Measurements from ENCODE around the gene GALNT9.
"Not testable (repeated sequence)": the region's sequence is repeated elsewhere in the genome, so short reads cannot be mapped to it uniquely, and the experiment has no call there.

Gene GALNT9

DNA sequence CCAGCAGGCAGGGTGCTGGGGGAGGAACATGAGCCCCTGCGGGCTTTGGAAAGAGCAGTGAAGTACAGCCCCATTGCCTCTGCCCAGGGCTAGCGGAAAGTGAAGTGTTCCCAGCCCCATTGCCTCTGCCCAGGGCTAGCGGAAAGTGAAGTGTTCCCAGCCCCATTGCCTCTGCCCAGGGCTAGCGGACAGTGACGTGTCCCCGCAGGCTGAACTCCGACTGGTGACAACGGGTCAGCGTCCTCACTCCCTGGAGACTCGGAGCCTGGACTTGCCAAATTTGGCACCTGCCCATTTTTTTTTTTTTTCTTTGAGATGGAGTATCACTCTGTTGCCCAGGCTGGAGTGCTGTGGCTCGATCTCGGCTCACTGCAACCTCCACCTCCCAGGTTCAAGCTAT lies 134.1 kb downstream of the GALNT9 start:
- DNase-seq: not testable (repeated sequence)

DNA sequence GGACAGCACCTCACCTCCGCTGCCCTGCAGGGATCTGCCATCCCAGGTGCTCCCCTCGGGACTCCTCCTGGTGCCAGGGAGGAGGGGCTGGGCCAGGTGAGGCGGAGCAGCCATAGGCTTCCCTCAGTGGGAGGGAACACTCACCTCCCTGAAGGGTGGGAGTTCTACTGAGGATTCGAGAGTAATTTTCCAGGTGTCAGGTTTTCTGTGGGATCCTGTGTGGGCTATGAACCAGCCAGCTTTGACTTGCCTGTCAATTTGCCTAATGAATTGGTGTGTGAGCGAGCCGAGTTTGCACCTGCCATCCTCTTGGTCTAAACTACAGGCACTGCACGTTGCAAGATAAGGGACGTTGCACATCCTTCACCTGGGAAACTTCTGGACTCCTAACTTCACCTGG lies 134.8 kb downstream of the GALNT9 start:
- no peak for DNase-seq

DNA sequence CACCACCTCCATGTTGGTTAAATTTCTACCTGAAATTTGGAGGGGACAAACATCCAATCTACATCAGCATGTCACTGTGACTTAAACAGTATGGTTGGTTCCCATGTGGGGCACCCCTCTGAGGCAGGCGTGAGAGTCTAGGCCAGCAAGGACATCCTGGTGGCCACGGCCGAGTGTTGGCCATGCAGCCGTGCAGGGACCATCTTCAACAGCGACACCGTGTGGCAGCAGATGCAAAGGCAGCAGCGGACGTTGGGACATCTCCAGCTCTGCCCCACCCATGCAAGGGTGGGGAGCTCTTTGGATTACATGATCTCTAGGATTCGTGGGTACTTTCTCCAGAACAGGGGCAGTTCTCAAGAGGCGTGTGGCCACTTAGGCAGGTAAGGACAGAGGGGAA lies 135.3 kb downstream of the GALNT9 start:
- peak; percentile 1 for DNase-seq

DNA sequence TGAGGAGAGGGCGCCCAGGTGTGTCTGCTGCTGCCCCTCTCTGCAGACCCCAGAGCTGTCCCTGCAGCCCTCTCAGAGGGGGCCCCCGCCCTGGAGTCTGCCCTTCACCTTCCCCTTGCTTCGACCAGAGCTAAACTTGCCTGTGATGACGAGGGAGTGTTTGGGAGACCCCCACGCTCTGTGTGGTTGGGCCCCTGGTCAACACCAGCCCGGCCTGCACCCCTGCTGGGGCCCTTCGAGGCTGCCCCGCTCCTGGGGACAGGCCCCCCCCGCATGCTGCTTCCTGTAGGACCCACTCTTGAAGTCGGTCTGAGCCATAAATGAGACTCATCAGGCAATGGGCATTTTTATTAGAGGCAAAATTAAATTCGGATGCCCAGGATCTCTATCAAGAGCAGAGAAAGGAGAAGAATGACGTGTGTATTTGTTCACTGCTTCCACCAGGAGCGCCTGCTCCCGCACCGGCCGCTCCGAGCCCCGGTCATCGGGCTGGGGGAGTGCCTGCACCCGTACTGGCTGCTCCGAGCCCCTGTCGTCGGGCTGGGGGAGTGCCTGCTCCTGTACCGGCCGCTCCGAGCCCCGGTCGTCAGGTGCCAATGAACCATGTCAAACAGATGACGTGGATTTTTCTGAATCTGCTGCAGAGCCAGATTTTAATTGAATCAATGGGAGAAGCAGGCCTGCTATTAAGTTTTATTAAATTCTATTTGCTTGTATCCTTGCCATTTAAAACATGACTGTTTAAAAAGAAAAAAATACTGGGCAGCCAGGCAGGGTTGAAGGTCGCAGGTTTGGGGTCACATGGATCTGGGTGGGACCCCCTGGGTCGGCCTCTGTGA lies 137.5 kb downstream of the GALNT9 start:
- DNase-seq: no peak

DNA sequence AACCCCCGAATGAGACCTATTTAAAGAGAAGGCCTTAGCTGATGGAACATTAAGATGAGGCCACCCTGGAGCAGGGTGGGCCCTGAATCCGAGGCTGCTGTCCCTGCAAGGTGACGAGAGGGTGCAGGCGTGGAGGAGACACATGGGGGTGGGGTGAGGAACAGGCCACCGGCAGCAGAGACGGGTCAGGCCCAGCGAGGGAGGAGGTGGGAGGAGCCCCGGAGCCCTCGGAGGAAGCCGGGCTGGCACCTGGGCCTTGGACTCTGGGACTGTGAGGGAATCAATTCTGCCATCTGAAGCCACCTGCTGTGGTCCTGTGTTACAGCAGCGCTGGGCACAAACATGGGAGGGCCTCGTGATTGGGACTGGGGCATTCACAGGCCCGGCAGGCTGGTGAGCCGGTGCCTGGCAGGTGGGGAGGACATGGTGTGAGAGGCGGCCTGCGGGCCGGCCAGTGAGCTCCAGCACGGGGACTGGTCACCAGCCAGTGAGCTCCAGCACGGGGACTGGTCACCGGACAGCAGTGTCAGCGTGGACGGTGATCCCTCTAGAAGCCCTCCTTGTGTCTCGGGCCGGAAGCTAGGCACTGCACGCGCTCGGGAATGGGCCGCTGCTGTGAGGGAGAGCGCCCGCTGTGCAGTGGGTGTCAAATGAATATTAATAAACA lies 138.4 kb downstream of the GALNT9 start:
- no peak for DNase-seq

DNA sequence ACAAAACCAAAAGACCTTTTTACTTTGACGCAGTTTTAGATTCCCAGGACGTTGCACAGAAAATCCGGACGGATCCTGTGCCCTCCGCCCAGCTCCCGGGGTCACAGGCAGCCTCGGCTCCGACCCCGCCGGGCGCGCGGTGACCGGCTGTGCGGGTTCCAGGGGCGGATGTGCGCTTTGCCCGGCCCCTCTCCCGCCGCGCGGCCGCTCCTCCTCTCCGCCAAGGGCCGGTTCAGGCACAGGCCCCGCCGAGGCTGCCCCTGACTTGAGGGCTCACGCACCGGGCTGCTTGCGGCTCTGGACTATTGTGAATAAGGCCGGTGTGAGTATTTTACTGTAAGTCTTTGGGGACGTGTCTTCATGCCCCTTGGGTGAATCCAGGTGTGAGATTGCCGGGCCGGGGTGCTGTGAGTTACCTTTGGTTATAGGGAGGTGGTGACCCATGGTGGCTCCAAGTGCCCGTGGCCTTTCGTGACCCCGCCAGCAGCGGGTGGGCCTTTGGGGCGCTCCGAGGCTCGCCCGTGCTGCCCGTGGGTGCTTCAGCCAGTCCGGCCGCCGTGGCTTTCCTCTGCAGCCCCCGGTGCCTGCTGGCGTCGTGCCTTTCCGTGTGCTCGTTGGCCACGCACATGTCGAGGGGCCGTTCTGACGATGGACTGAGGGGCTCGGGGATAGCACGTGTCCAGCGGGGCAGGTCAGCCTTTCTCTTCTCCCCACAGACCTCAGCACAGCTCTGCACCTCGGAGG lies 139.2 kb downstream of the GALNT9 start:
- DNase-seq: no peak

DNA sequence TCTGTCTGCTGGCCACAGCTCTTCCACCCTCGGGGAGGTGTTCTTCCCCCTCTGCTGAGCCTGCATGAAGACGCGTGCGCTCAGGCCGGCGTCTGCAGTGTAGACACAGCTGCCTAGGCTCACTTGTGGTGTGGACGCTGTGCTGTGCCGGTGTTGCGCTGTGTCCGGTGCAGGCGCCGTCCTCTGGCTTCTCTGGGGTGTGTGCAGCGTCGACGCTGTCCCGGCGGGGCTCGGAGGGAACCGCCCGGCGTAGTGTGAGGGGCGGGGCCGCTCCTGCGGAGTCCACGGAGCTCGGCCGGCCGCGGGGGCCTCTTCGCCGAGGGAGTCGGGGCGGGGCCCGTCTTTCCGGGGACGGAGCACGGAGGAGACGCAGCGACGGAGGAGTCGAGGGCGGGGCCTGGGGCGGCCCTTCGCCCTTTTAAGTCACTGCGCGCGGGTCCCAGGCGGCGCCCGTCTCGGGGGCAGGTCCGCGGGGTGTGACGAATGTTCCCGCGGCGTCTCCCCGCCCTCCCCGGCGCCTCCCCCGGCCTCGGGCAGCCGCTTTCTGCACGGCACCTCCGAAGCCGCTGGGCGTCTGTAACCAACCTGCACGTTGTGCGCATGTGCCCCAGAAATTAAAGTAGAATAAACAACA lies 139.9 kb downstream of the GALNT9 start:
- DNase-seq: peak; percentile 81

DNA sequence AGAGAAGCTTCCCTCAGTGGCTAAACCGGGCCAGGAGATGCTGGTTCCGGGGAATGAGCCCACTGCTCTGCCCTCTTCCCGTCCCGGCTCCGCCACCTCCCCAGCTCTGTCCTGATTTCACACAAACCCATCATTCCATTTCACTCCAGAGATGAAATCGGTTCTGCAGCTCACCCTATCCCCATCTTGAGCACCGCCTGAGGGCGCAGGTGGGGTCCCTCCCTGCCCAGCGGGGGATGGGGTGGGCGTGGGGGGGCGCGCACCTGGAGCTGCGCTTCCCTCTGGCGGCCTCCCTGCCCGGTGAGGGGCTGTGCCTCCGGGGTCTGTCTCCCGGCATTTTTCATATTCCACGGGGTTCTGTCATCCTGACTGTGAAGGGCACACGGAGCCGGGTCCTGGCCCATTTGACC lies 140.5 kb downstream of the GALNT9 start:
- DNase-seq: no peak

DNA sequence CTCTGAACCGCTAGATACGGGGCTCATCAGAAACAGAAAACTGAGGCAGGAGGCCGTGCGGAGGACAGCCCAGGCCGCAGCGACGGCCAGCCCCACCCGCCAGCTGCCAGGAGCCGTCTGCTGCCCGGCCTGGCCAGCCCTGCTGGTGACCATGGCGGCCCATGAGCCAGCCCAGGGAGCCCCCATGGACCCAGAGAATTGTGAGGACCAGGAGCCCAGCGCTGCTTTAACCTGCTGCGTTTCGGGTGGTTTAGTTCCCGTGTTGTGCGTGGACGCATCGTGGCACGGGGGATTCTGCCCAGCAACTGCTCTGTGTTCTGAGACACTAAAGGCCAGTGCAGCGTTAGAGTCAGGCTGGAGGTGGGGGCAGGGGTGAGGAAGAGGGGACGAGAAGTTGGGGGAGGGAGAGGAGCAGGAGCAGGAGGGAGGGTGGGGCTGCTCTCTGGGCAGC lies 140.9 kb downstream of the GALNT9 start:
- no peak for DNase-seq

DNA sequence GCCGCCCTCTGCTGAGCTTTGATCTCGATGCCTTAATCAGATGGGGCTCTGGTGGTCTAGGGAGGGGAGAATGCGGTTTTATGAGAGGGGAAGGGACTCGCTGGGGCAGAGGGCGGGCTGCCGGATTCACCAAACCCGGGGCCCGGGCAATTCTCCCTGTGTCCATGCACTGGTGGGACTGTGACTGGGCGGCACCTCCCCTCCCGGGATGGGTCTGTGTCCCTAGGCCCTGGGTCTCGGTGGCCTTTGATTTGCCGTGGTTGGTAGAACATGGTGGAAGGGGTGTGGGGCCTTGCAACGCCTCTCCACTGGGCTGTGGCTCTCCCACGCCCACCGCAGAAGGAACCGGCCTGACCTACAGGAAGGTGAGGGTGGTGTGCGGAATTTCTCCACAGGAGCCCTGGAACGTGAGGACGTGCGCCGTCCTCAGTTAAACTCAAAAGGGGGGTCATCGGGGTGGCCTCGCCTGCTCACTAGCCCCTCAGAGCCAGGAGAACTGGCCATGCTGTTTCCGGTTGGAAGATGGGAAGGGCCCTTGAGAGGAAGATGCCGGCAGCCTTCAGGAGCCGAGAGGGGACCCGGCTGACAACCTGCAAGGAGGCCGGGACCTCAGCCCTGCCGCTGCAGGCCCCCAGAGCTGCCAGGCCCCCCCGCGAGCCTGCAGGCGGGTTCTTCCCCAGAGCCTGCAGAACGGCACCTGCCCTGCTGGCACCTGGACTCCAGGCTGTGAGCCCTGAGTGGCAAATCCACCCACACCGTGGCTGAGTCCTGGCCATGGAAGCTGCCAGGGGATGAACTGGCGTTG lies 141.5 kb downstream of the GALNT9 start:
- no peak for DNase-seq

DNA sequence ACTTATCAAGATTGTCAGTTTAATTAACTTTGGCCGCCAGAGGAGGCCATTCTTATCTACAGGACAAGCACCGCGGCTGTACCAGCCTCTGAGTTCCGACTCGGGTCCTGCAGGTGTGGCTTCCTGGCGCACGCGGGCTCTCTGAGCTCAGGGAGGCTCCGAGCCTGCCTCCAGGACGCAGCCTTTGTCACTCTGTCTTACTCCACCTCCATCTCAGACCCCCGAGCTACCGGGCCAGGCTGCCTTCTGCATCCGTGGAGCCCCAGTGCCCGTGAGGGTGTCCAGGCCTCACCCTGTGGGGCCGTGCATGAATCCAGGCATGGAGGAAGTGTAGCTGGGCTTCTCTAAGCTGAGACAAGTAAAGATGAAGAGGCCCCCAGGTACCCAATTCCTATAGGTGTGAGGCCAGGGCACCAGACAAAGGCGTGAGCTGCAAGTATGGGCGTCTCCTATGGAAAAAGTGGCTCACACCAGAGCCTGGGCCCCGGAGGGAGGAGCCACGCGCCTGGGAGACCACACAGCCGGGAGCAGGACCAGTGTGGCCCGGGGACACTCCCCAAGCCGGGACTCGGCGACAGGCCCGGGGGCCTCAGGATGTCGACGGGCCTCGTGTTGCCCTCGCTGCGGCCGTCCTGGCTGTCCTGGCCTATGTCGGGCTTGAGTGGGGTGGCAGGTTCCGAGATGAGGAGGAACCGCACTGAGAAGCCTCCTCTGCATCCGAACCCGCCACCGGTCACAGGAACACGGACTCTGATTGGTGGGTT lies 142.3 kb downstream of the GALNT9 start:
- peak; percentile 5 for DNase-seq

DNA sequence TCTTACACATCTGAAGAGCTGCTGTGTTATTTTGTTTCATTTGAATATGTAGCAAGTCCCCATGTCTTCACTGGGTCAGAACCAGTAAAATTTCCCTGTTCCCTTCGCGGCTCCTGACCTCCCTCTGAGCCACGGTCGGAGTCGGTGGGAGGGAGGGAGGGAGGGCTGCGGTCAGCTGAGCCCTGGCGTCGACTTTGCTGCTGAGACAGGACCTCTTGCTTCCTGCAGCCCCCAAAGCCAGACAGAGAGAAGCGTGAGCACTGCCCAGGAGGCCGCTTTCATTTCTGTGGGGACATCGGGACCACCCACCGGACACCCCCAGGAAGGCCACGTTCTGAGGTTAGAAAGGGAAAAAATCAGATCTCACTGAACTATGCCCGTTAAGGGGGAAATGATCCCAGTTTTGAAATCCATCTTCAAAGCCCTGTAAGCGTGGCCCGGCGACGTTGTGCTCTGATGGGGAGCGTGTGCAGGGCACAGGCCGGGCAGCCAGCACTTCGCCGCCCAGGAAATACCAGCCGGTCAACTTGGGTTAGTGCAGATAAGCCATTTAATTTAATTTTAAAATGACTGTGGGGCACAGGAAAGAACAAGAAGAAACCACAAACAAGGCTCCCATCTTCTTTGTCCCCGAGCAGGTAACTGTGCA lies 143.1 kb downstream of the GALNT9 start:
- DNase-seq: no peak

DNA sequence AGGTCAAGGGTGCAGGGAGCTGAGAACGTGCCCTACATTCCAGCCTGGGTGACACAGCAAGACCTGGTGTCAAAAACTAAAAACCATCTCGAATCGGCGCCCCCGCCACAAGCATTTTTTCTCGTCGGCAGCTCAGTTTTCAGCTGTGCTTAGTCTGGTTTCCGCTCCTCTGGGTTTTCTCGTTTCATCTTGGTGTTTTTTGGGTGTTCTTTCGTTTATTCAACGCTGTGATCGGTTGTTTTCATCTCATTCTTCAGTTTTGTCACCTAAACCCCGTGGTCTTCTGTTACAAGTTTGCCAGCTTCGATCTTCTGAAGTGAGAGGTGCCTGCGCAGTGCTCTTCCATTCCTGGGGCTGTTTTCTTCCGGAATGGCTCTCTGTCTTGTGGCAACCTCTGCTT lies 143.7 kb downstream of the GALNT9 start:
- no peak for DNase-seq

DNA sequence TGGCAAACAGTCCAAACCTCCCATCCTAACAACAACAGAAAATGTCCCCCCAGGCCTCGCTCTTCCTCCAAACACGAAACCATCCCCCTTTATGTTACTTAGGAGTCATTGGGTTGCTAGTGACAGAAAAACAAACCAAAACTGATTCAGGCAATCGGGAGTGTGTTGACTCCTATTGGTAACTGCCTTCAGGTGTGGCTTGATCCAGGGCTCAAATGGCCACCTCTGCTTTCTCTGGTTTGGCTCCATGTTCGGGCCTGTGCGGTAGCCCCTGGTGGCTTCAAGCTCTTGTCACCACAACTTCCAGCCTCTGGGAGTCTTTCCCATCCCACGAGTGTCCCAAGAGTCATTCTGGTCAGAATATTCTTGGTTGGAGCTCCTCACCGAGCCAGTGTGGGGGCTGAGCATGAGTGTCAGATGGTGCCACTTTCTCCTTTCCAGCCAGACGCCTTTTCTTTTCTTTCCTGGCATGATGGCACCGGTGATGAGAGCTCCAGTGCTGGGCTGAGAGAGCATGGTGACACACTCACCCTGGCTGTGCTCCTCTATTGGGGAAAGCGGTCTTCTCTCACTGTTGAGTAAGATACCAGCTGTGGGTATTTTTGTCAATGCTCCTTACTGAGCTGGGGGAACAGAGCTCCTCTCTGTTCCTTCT lies 146.6 kb downstream of the GALNT9 start:
- no peak for DNase-seq

DNA sequence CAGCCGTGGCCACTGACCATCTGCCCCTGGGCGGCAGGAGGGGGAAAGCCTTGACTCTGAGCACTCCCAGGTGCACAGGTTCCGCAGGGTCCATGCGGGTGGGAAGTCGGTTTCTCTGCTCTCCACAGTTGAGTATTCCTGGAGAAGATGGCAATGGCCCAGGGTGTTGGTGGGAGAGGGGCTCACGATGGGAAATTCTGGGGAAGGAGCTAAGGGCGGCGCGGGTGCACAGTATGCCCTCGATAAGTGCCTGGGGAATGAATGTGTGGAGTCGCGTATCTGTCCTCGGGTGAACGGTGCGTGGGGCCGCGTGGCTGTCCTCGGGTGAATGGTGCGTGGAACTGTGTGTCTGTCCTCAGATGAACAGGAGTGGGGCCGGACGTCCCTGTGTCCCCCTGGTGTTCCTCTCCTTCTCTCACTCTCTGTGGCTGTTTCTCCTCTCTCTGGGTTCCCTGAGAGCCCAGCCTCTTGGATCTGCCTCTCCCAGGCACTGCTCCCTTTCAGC lies 147.1 kb downstream of the GALNT9 start:
- DNase-seq: no peak

DNA sequence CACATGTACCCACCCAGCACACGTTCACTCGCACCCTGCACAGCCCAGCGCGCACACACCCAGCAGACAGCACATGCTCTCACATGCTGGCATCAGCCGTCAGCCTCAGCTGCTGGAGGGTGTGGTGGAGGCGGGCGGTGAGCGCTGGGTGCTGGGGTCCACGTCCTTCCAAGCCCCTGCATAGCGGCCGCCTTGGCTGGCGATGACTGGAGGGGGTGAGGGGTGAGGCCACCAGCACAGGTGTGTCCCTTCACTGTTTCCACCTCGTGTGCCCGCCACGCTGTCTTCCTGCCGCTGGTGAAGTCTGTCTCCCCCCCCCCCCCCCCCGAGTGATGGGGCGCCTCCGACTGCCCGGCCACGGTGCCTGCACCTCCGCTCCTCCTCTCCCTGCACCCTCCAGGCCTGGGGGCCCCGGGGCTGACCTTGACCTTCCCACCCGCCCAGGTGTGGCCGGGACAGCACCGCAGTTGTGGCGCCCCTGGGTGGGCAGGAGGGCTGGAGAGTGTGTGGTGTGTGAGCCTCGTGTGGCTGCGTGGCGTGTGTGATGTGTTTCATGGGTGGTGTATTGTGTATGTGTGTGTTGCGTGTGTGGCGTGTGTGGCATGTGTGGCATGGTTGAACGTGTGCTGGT lies 147.7 kb downstream of the GALNT9 start:
- DNase-seq: no peak

DNA sequence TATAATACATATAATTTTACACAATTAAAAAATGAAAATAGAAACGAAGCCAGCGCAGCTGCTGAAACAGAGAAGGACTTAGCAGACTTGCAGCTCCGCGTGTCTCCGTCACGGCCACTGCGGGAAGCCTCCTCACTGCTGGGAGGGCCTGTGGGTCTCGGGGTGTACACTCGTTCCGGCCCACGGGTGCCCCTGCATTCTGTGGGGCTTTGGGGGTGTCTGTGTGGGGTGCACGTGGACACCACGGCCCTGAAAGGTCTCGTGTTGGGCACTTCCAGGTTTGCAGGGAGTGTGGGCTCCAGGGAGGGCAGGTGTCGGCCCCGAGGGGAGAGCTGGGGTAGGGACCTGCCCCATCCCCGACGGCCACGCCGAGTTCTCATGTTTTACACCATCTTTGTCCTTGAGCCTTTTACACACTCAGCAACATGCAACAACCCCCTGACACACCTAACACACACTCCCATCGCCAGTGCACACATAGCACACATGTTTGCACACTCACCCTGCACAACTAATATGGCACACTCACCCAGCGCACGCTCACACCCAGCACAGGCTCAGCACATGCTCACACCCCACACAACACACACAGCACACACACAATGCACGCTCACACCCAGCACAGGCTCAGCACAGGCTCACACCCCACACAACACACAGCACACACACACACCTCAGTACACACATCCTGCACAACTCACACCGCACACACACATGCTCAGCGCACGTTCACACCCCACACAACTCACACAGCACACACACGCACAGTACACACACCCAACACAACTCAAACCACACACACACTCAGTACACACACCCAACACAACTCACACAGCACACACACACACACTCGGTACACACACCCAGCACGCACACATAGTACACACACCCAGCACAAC lies 148.5 kb downstream of the GALNT9 start:
- DNase-seq: no peak

All from OCI-M1 (cell line).